ENCODE data around the gene HSPA5.

- TF ChIP-seq CTCF (IDR thresholded peaks at IDR 0.05) (no peak), POLR2A (IDR thresholded peaks at IDR 0.05) (no peak)
Observed at GRCh38 chr9:125280945-125281344, 39.8 kb upstream of the HSPA5 start.

Data from Peyer's patch (tissue), 4 donors.